Esophagus (tissue), 2 donors: ENCODE measurements around the gene MRPS26. TPM values are rescaled to one million over a fixed set of nuclear protein-coding genes. Genes with fewer than 3 reads are reported as not detected.
"Not testable (repeated sequence)": the region's sequence is repeated elsewhere in the genome, so short reads cannot be mapped to it uniquely, and the experiment has no call there.

Experiments
- H3K27ac ChIP-seq, 2 donors: one replicate each; pipeline ENCODE4 v1.5.1; 2013; ENCODE audit warnings: low read depth in 2 of 2, mild to moderate bottlenecking in 2 of 2, inconsistent platforms in 1 of 2, low read length in 1 of 2, moderate library complexity in 1 of 2
- H3K27me3 ChIP-seq, 2 donors: one replicate each; pipeline ENCODE4 v1.6.1; 2013; ENCODE audit warnings: low read length in 2 of 2, control low read depth in 1 of 2, mild to moderate bottlenecking in 1 of 2; ENCODE audit not compliant: insufficient read depth in 2 of 2, control insufficient read depth in 1 of 2
- H3K36me3 ChIP-seq, 2 donors: one replicate each; pipeline ENCODE4 v1.6.1; 2013; ENCODE audit warnings: low read length in 1 of 2; ENCODE audit not compliant: control insufficient read depth in 2 of 2, insufficient read depth in 2 of 2
- H3K4me1 ChIP-seq, 2 donors: one replicate each; pipeline ENCODE4 v1.6.1; 2013; ENCODE audit warnings: low read length in 1 of 2; ENCODE audit not compliant: control insufficient read depth in 2 of 2, insufficient read depth in 2 of 2
- H3K4me3 ChIP-seq, 2 donors: one replicate each; pipeline ENCODE4 v1.5.1; 2013; ENCODE audit warnings: low read length in 2 of 2, mild to moderate bottlenecking in 2 of 2, low read depth in 1 of 2, moderate library complexity in 1 of 2
- H3K9me3 ChIP-seq, 2 donors: one replicate each; pipeline ENCODE4 v1.6.1; 2013; ENCODE audit warnings: mild to moderate bottlenecking in 2 of 2, low read depth in 1 of 2, low read length in 1 of 2, moderate library complexity in 1 of 2; ENCODE audit not compliant: control insufficient read depth in 2 of 2, insufficient read depth in 1 of 2
- WGBS, 2 donors: extraction: QIAGEN DNeasy Blood & Tissue Kit; methylation state at CpG; one replicate each; pipeline ENCODE4 v1.1.7; 2013; 5-methylcytosine and 5-hydroxymethylcytosine counted together
- polyA plus RNA-seq, 2 donors: library from polyadenylated mRNA; stranded (reverse); fragments of 200-250 nt; gene quantifications; one replicate each; pipeline ENCODE4 v1.2.3, GENCODE V29; 2013
- donor health status: healthy with polysubstance abuse.
- donor health status: Bipolar disorder and iron deficiency.

MRPS26 gene
- polyA plus RNA-seq, 2 donors = 57.2 to 67.1 TPM

- not testable (repeated sequence) for H3K27ac ChIP-seq, H3K27me3 ChIP-seq, H3K36me3 ChIP-seq, H3K4me1 ChIP-seq, H3K4me3 ChIP-seq, H3K9me3 ChIP-seq
- WGBS, 2 donors = 90 to 92% methylated on average over 5 of the region's 5 CpGs
Observed at GRCh38 chr20:3015302-3015701, 30.6 kb upstream of the MRPS26 start.

GRCh38 chr20:3021327-3021726, 24.5 kb upstream of the MRPS26 start:
- Histone ChIP-seq H3K4me3 (no peak overlapping the region), H3K9me3 (no peaks in the 10 kb centered on the region), H3K4me1 (no peaks in the 10 kb centered on the region), H3K27me3 (no peaks in the 10 kb centered on the region), H3K27ac (no peak overlapping the region), H3K36me3 (peaks cover 24 to 30% of the 10 kb centered on the region in 2 donors)
- WGBS, 2 donors = 90 to 91% methylated on average over 4 of the region's 4 CpGs

- H3K36me3 ChIP-seq = peaks cover 29 to 35% of the 10 kb centered on the region in 2 donors
- no peak overlapping the region for H3K27ac ChIP-seq
- 96 to 97% methylated on average over 5 of the region's 5 CpGs for WGBS, 2 donors
- H3K4me1 ChIP-seq = no peaks in the 10 kb centered on the region
- no peak overlapping the region for H3K4me3 ChIP-seq
- no peaks in the 10 kb centered on the region for H3K27me3 ChIP-seq
- H3K9me3 ChIP-seq = no peaks in the 10 kb centered on the region
Observed at GRCh38 chr20:3021777-3022176, 24.1 kb upstream of the MRPS26 start.

GRCh38 chr20:3022559-3023490, 23.0 kb upstream of the MRPS26 start:
- H3K27ac ChIP-seq, H3K4me1 ChIP-seq, H3K9me3 ChIP-seq, H3K27me3 ChIP-seq, H3K4me3 ChIP-seq: not testable (repeated sequence)
- H3K36me3 ChIP-seq = peaks cover 39 to 45% of the 10 kb centered on the region in 2 donors
- 65 to 74% methylated on average over 20 of the region's 20 CpGs for WGBS, 2 donors

GRCh38 chr20:3027987-3028386, 17.9 kb upstream of the MRPS26 start:
- no peak overlapping the region for H3K4me3 ChIP-seq
- H3K4me1 ChIP-seq = no peaks in the 10 kb centered on the region
- H3K27ac ChIP-seq = no peak overlapping the region
- no peaks in the 10 kb centered on the region for H3K9me3 ChIP-seq
- H3K27me3 ChIP-seq = no peaks in the 10 kb centered on the region
- 82% methylated on average over 2 of the region's 2 CpGs for WGBS, 2 donors
- H3K36me3 ChIP-seq = peaks cover 32 to 42% of the 10 kb centered on the region in 2 donors

- H3K9me3 ChIP-seq = no peaks in the 10 kb centered on the region
- H3K4me1 ChIP-seq = no peaks in the 10 kb centered on the region
- H3K4me3 ChIP-seq = no peak overlapping the region
- peaks cover 34 to 45% of the 10 kb centered on the region in 2 donors for H3K36me3 ChIP-seq
- H3K27ac ChIP-seq = no peak overlapping the region
- 90 to 93% methylated on average over 3 of the region's 3 CpGs for WGBS, 2 donors
- no peaks in the 10 kb centered on the region for H3K27me3 ChIP-seq
Observed at GRCh38 chr20:3031524-3032147, 14.2 kb upstream of the MRPS26 start.

GRCh38 chr20:3032624-3033023, 13.2 kb upstream of the MRPS26 start:
- Histone ChIP-seq H3K36me3 (peaks cover 33 to 45% of the 10 kb centered on the region in 2 donors), H3K27ac (no peak overlapping the region), H3K27me3 (no peaks in the 10 kb centered on the region), H3K4me1 (no peaks in the 10 kb centered on the region), H3K4me3 (no peak overlapping the region), H3K9me3 (no peaks in the 10 kb centered on the region)
- 85 to 89% methylated on average over 8 of the region's 8 CpGs for WGBS, 2 donors

- 78 to 88% methylated on average over 3 of the region's 3 CpGs for WGBS, 2 donors
- H3K27me3 ChIP-seq = no peaks in the 10 kb centered on the region
- H3K4me1 ChIP-seq = no peaks in the 10 kb centered on the region
- no peak overlapping the region for H3K4me3 ChIP-seq
- H3K36me3 ChIP-seq = peaks cover 24 to 41% of the 10 kb centered on the region in 2 donors
- no peak overlapping the region for H3K27ac ChIP-seq
- no peaks in the 10 kb centered on the region for H3K9me3 ChIP-seq
Observed at GRCh38 chr20:3037654-3038053, 8.2 kb upstream of the MRPS26 start.

GRCh38 chr20:3038454-3038853, 7.4 kb upstream of the MRPS26 start:
- no peak overlapping the region for H3K4me3 ChIP-seq
- H3K4me1 ChIP-seq = no peaks in the 10 kb centered on the region
- H3K36me3 ChIP-seq = peaks cover 24 to 34% of the 10 kb centered on the region in 2 donors
- no peak overlapping the region for H3K27ac ChIP-seq
- H3K27me3 ChIP-seq = no peaks in the 10 kb centered on the region
- H3K9me3 ChIP-seq = no peaks in the 10 kb centered on the region
- 85 to 89% methylated on average over 5 of the region's 5 CpGs for WGBS, 2 donors
